ENCODE measurements around the gene MORN1.

- TF ChIP-seq CHD1 (IDR thresholded peaks at IDR 0.05; ENCODE audit: low read depth, low read length) (no peak), MAX (IDR thresholded peaks at IDR 0.05; ENCODE audit: low read depth, low read length) (no peak), POLR2AphosphoS5 (IDR thresholded peaks at IDR 0.05; ENCODE audit: low read length) (no peak), TCF12 (IDR thresholded peaks at IDR 0.05; ENCODE audit: low read depth, low read length) (no peak), EGR1 (IDR thresholded peaks at IDR 0.05; ENCODE audit: borderline replicate concordance in 1 of 2, low read depth in 2 of 2, low read length in 2 of 2) (no peak), MYC (IDR thresholded peaks at IDR 0.05; ENCODE audit: insufficient read depth, insufficient read length, insufficient replicate concordance, low read length, severe bottlenecking) (no peak)
These were observed 115.4 kb downstream of the MORN1 start for GRCh38 chr1:2275796-2276536.

Data from GM12878 (cell line).